OCI-LY7 (cell line): ENCODE results near the gene HRCT1. TPM values are rescaled to one million over a fixed set of nuclear protein-coding genes. Genes with fewer than 3 reads are reported as not detected.

ENCODE experiments used
- BruUV-seq: library from RNA; stranded (reverse); fragments of 400-500 nt; replicated peaks from 2 replicates; lab custom pipeline; 2021; lab: Mats Ljungman, UMichigan
- CTCF ChIA-PET: fragments of 300-600 bp; sonication (Branson Sonifier 250); formaldehyde crosslinking; loops from one replicate; lab custom pipeline; 2022; ENCODE audit warnings: antibody characterized with exemption; ENCODE audit not compliant: unreplicated experiment; lab: Charles Lee
- POLR2A ChIA-PET: fragments of 300-600 bp; sonication (Branson Sonifier 250); formaldehyde crosslinking; loops from one replicate; lab custom pipeline; 2022; ENCODE audit warnings: antibody characterized with exemption; lab: Charles Lee
- DNase-seq: peaks from one replicate; pipeline ENCODE4 v3.0.0-alpha.2; 2015; ENCODE audit warnings: low spot score
- H2AFZ ChIP-seq: fragments of 200-600 bp; sonication (generic), shearing (Covaris generic); 2 replicates; pipeline ENCODE4 v1.6.1; 2014; ENCODE audit warnings: mild to moderate bottlenecking, antibody characterized with exemption, low read length, moderate library complexity
- H3K27ac ChIP-seq: fragments of 200-600 bp; sonication (generic); 2 replicates; pipeline ENCODE4 v1.5.1; 2014; ENCODE audit warnings: mixed run types, low read depth, mild to moderate bottlenecking, moderate library complexity, low read length, inconsistent platforms; ENCODE audit not compliant: poor library complexity, severe bottlenecking
- H3K36me3 ChIP-seq: fragments of 200-600 bp; sonication (generic); 2 replicates; pipeline ENCODE4 v1.6.1; 2014; ENCODE audit warnings: mild to moderate bottlenecking, antibody characterized with exemption, low read length, moderate library complexity, mixed read lengths; ENCODE audit not compliant: insufficient read depth
- H3K4me1 ChIP-seq: fragments of 200-600 bp; sonication (generic); 2 replicates; pipeline ENCODE4 v1.5.1; 2014; ENCODE audit warnings: mild to moderate bottlenecking, low read length; ENCODE audit not compliant: insufficient read depth, poor library complexity, severe bottlenecking
- H3K4me2 ChIP-seq: fragments of 200-600 bp; sonication (generic); 2 replicates; pipeline ENCODE4 v1.6.1; 2014; ENCODE audit warnings: mild to moderate bottlenecking, low read length
- H3K4me3 ChIP-seq: fragments of 200-600 bp; sonication (generic); 2 replicates; pipeline ENCODE4 v1.5.1; 2014; ENCODE audit warnings: mild to moderate bottlenecking, low read depth, low read length; ENCODE audit not compliant: poor library complexity, severe bottlenecking
- H3K79me2 ChIP-seq: fragments of 200-600 bp; sonication (generic); 2 replicates; pipeline ENCODE4 v1.6.1; 2016; ENCODE audit warnings: low read depth, mild to moderate bottlenecking, low read length, moderate library complexity, mixed read lengths; ENCODE audit not compliant: insufficient read depth
- H3K9me2 ChIP-seq: fragments of 200-600 bp; sonication (generic); 2 replicates; pipeline ENCODE4 v1.6.1; 2016; ENCODE audit warnings: mild to moderate bottlenecking, low read length, mixed read lengths; ENCODE audit not compliant: insufficient read depth
- H3K9me3 ChIP-seq: fragments of 200-600 bp; sonication (generic); 2 replicates; pipeline ENCODE4 v1.6.1; 2014; ENCODE audit warnings: mild to moderate bottlenecking, mixed run types, low read length, mixed read lengths
- H4K20me1 ChIP-seq: fragments of 200-600 bp; sonication (generic); 2 replicates; pipeline ENCODE4 v1.6.1; 2014; ENCODE audit warnings: mild to moderate bottlenecking, antibody characterized with exemption, low read length, moderate library complexity, mixed read lengths; ENCODE audit not compliant: insufficient read depth
- CTCF ChIP-seq: fragments of 200-600 bp; sonication (generic); conservative IDR thresholded peaks from 2 replicates; pipeline ENCODE4 v1.5.1; 2014; ENCODE audit warnings: mild to moderate bottlenecking, antibody characterized with exemption, low read length, moderate library complexity, mixed read lengths
- EZH2phosphoT487 ChIP-seq: fragments of 200-600 bp; sonication (generic); IDR thresholded peaks from 2 replicates; pipeline ENCODE4 v1.6.1; 2018; ENCODE audit warnings: low read depth, borderline replicate concordance, mild to moderate bottlenecking, mixed run types, antibody characterized with exemption, low read length, moderate library complexity, mixed read lengths
- intact Hi-C: fragments of 100-400 bp; cut with micrococcal nuclease; formaldehyde crosslinking; loops from one replicate; pipeline ENCODE4 v1.10.0; 2022; ENCODE audit not compliant: unreplicated experiment
- total RNA-seq, 2 experiments: library from RNA; depleted of rRNA in 1 of 2; stranded (reverse); fragments of >200 nt in 1 of 2; shearing (Covaris generic) in 1 of 2; gene quantifications; 2 replicates each; pipeline ENCODE4 v1.2.3, GENCODE V29; 2014 to 2022

Gene HRCT1
- total RNA-seq, 2 experiments from 2014 or later, result not detected

GRCh38 chr9:35863583-35863982, 42.4 kb upstream of the HRCT1 start:
- Histone ChIP-seq H4K20me1 (no peaks in the 10 kb centered on the region), H3K36me3 (no peaks in the 10 kb centered on the region), H3K4me2 (no peak overlapping the region), H3K9me3 (no peaks in the 10 kb centered on the region), H3K27ac (no peak overlapping the region), H3K4me1 (no peaks in the 10 kb centered on the region), H3K79me2 (no peaks in the 10 kb centered on the region), H3K4me3 (no peak overlapping the region), H2AFZ (no peak overlapping the region), H3K9me2 (no peaks in the 10 kb centered on the region)
- ChIA-PET CTCF (no interaction called here), POLR2A (interaction anchor here (0.9 kb wide), 2 partner anchors 15 to 1227 kb away, joined by 3 to 4 read pairs; no protein-coding TSS in a partner anchor)
- no TSS peak for BruUV-seq
- DNase-seq, result no peak
- intact Hi-C loops, result no loop called here
- TF ChIP-seq EZH2phosphoT487 (no peak), CTCF (no peak)

GRCh38 chr9:35864695-35865255, 41.2 kb upstream of the HRCT1 start:
- Histone ChIP-seq H3K36me3 (no peaks in the 10 kb centered on the region), H3K4me2 (no peak overlapping the region), H3K27ac (no peak overlapping the region), H3K4me3 (no peak overlapping the region), H4K20me1 (no peaks in the 10 kb centered on the region), H3K4me1 (no peaks in the 10 kb centered on the region), H2AFZ (no peak overlapping the region), H3K9me3 (no peaks in the 10 kb centered on the region), H3K9me2 (no peaks in the 10 kb centered on the region), H3K79me2 (no peaks in the 10 kb centered on the region)
- intact Hi-C loops, result no loop called here
- DNase-seq, result no peak
- TF ChIP-seq EZH2phosphoT487 (no peak), CTCF (no peak)
- no TSS peak for BruUV-seq
- CTCF ChIA-PET, result interaction anchor here (0.5 kb wide), 1 partner anchor 108 kb away, joined by 11 read pairs; no protein-coding TSS in a partner anchor
- POLR2A ChIA-PET, result interaction anchor here (0.9 kb wide), 1 partner anchor 112 kb away, joined by 3 read pairs; no protein-coding TSS in a partner anchor

GRCh38 chr9:35867538-35867937, 38.5 kb upstream of the HRCT1 start:
- no peak overlapping the region for H3K4me3 ChIP-seq
- CTCF ChIA-PET, result no interaction called here
- TF ChIP-seq EZH2phosphoT487, result no peak
- no peak for TF ChIP-seq CTCF
- no peak overlapping the region for H3K4me2 ChIP-seq
- no peaks in the 10 kb centered on the region for H3K79me2 ChIP-seq
- intact Hi-C loops, result no loop called here
- no TSS peak for BruUV-seq
- H3K9me2 ChIP-seq, result no peaks in the 10 kb centered on the region
- H3K27ac ChIP-seq, result no peak overlapping the region
- H3K36me3 ChIP-seq, result no peaks in the 10 kb centered on the region
- DNase-seq, result no peak
- H3K9me3 ChIP-seq, result no peaks in the 10 kb centered on the region
- H2AFZ ChIP-seq, result no peak overlapping the region
- POLR2A ChIA-PET, result no interaction called here
- no peaks in the 10 kb centered on the region for H3K4me1 ChIP-seq
- H4K20me1 ChIP-seq, result no peaks in the 10 kb centered on the region
